ENCODE data around the gene MRPL36. TPM values are rescaled to one million over a fixed set of nuclear protein-coding genes. Genes with fewer than 3 reads are reported as not detected.

Gene MRPL36
- total and polyA plus RNA-seq, 2 donors (not counting 1 experiment from before 2014, with no cell fraction given) = 47.9 to 54.8 TPM

DNA sequence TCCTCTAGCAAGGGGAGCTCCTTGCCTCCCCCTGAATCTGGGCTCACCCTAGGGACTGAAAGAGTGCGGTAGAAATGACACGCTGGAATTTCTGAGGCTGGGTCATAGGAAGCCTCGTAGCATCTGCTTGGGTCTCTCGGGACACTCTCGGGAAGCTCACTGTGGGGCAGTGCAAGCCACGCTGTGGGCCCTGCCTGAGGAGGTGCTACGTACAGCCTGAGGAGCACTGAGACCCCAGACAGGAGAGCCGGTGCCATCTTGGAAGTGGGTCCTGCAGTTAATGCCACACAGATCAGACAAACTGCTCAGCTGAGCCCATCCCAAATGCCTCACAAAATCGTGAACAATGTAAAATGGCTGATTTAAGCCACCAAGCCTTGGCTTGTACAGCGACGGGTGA is 1.8 kb downstream of the MRPL36 start:
- TF ChIP-seq CTCF (conservative IDR thresholded peaks at IDR 0.05 in 1 of 2, IDR thresholded peaks at IDR 0.05 in 1 of 2; ENCODE audit: low read depth in 1 of 2, low read length in 2 of 2) (no peak), EZH2 (IDR thresholded peaks at IDR 0.05; ENCODE audit: low read length, missing control alignments) (no peak)
- no peak for DNase-seq (ENCODE audit: low read depth in 2 of 2)
- H4K20me1 ChIP-seq (ENCODE audit: control insufficient read depth, extremely low read depth, insufficient read depth, low read length) = no peaks in the 10 kb centered on the region
- H3K79me2 ChIP-seq (ENCODE audit: control insufficient read depth, insufficient read depth, low read length) = peaks cover 38% of the 10 kb centered on the region
- H3K4me2 ChIP-seq (ENCODE audit: extremely low read depth, insufficient read depth, low read length) = no peak overlapping the region
- H3K9me3 ChIP-seq (ENCODE audit: control insufficient read depth, insufficient read depth, low read depth, low read length) = no peaks in the 10 kb centered on the region
- H2AFZ ChIP-seq (ENCODE audit: low read length) = no peak overlapping the region
- no peak overlapping the region for H3K9ac ChIP-seq (ENCODE audit: insufficient read depth, low read length)
- H3K27ac ChIP-seq (ENCODE audit: insufficient read depth, low read length) = no peak overlapping the region
- peaks cover 12% of the 10 kb centered on the region for H3K4me1 ChIP-seq (ENCODE audit: control insufficient read depth, extremely low read depth, insufficient read depth, low read length)
- no peak overlapping the region for H3K4me3 ChIP-seq (replicated peaks in 1 of 4; ENCODE audit: control extremely low read depth in 1 of 4, insufficient read depth in 1 of 4, low read depth in 3 of 4, low read length in 4 of 4)
- H3K27me3 ChIP-seq (ENCODE audit: control insufficient read depth, insufficient read depth, low read length) = no peaks in the 10 kb centered on the region
- peaks cover 19% of the 10 kb centered on the region for H3K36me3 ChIP-seq (ENCODE audit: control insufficient read depth, insufficient read depth, low read length)

- Histone ChIP-seq H2AFZ (ENCODE audit: low read length) (no peak overlapping the region), H3K36me3 (ENCODE audit: control insufficient read depth, insufficient read depth, low read length) (peaks cover 19% of the 10 kb centered on the region), H3K79me2 (ENCODE audit: control insufficient read depth, insufficient read depth, low read length) (peaks cover 35% of the 10 kb centered on the region), H4K20me1 (ENCODE audit: control insufficient read depth, extremely low read depth, insufficient read depth, low read length) (no peaks in the 10 kb centered on the region), H3K9me3 (ENCODE audit: control insufficient read depth, insufficient read depth, low read depth, low read length) (no peaks in the 10 kb centered on the region), H3K9ac (ENCODE audit: insufficient read depth, low read length) (no peak overlapping the region), H3K4me3 (replicated peaks in 1 of 4; ENCODE audit: control extremely low read depth in 1 of 4, insufficient read depth in 1 of 4, low read depth in 3 of 4, low read length in 4 of 4) (no peak overlapping the region), H3K4me1 (ENCODE audit: control insufficient read depth, extremely low read depth, insufficient read depth, low read length) (peaks cover 12% of the 10 kb centered on the region), H3K27me3 (ENCODE audit: control insufficient read depth, insufficient read depth, low read length) (no peaks in the 10 kb centered on the region), H3K27ac (ENCODE audit: insufficient read depth, low read length) (no peak overlapping the region), H3K4me2 (ENCODE audit: extremely low read depth, insufficient read depth, low read length) (no peak overlapping the region)
- no peak for DNase-seq (ENCODE audit: low read depth in 2 of 2)
- TF ChIP-seq CTCF (conservative IDR thresholded peaks at IDR 0.05 in 1 of 2, IDR thresholded peaks at IDR 0.05 in 1 of 2; ENCODE audit: low read depth in 1 of 2, low read length in 2 of 2) (no peak), EZH2 (IDR thresholded peaks at IDR 0.05; ENCODE audit: low read length, missing control alignments) (no peak)
Measured at GRCh38 chr5:1797103-1797800, 2.4 kb downstream of the MRPL36 start.

GRCh38 chr5:1796371-1797102 is 3.1 kb downstream of the MRPL36 start:
- no peak for DNase-seq (ENCODE audit: low read depth in 2 of 2)
- no peaks in the 10 kb centered on the region for H3K27me3 ChIP-seq (ENCODE audit: control insufficient read depth, insufficient read depth, low read length)
- H3K79me2 ChIP-seq (ENCODE audit: control insufficient read depth, insufficient read depth, low read length) = peaks cover 29% of the 10 kb centered on the region
- no peak overlapping the region for H2AFZ ChIP-seq (ENCODE audit: low read length)
- TF ChIP-seq CTCF (conservative IDR thresholded peaks at IDR 0.05 in 1 of 2, IDR thresholded peaks at IDR 0.05 in 1 of 2; ENCODE audit: low read depth in 1 of 2, low read length in 2 of 2) = no peak
- no peak for TF ChIP-seq EZH2 (IDR thresholded peaks at IDR 0.05; ENCODE audit: low read length, missing control alignments)
- H3K4me3 ChIP-seq (replicated peaks in 1 of 4; ENCODE audit: control extremely low read depth in 1 of 4, insufficient read depth in 1 of 4, low read depth in 3 of 4, low read length in 4 of 4) = no peak overlapping the region
- no peak overlapping the region for H3K9ac ChIP-seq (ENCODE audit: insufficient read depth, low read length)
- no peak overlapping the region for H3K27ac ChIP-seq (ENCODE audit: insufficient read depth, low read length)
- no peaks in the 10 kb centered on the region for H4K20me1 ChIP-seq (ENCODE audit: control insufficient read depth, extremely low read depth, insufficient read depth, low read length)
- H3K4me2 ChIP-seq (ENCODE audit: extremely low read depth, insufficient read depth, low read length) = no peak overlapping the region
- H3K36me3 ChIP-seq (ENCODE audit: control insufficient read depth, insufficient read depth, low read length) = peaks cover 19% of the 10 kb centered on the region
- peaks cover 12% of the 10 kb centered on the region for H3K4me1 ChIP-seq (ENCODE audit: control insufficient read depth, extremely low read depth, insufficient read depth, low read length)
- no peaks in the 10 kb centered on the region for H3K9me3 ChIP-seq (ENCODE audit: control insufficient read depth, insufficient read depth, low read depth, low read length)
